NT2/D1 (cell line): ENCODE results near the gene KLHDC8A.

Experiments
- SUZ12 ChIP-seq: IDR thresholded peaks from 2 replicates; pipeline ENCODE4 v1.6.1; 2011; ENCODE audit not compliant: insufficient read length, insufficient read depth; ENCODE audit errors: extremely low read depth
- YY1 ChIP-seq: IDR thresholded peaks from 2 replicates; pipeline ENCODE4 v1.6.1; 2011; ENCODE audit not compliant: insufficient read length, insufficient read depth
- ZNF274 ChIP-seq: IDR thresholded peaks from 2 replicates; pipeline ENCODE4 v1.6.1; 2011; ENCODE audit warnings: mild to moderate bottlenecking, low read depth, low read length

DNA sequence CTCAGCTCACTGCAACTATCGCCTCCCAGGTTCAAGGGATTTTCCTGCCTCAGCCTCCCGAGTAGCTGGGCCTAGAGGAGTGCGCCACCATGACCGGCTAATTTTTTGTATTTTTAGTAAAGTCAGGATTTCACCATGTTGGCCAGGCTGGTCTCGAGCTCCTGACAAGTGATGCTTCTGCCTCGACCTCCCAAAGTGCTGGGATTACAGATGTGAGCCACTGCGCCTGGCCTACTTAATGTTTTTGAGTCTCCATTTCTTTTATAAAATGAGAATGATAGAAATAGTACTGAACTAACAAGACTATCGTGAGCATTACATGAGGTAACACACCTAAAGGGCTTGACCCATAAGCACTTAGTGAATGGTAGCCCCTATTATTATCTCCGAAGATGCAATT is 56.6 kb downstream of the KLHDC8A start:
- TF ChIP-seq YY1 (no peak), ZNF274 (no peak), SUZ12 (no peak)
